Tibial artery (tissue), 4 donors: ENCODE measurements around the gene FHIP2A.

Experiments used
- DNase-seq, 2 donors: peaks; one replicate each; pipeline ENCODE4 v3.0.0-alpha.2; 2019
- H3K27ac ChIP-seq, 2 donors: fragments of 200-600 bp; sonication (generic) in 1 of 2; 1 replicate in 1 of 2; 2 replicates in 1 of 2; pipeline ENCODE4 v1.5.1; 2018 to 2019; ENCODE audit warnings: mild to moderate bottlenecking in 1 of 2
- H3K27me3 ChIP-seq, 2 donors: fragments of 200-600 bp; sonication (generic) in 1 of 2; one replicate each; pipeline versions ENCODE4 v1.5.1 to v1.6.0; 2016 to 2019
- H3K36me3 ChIP-seq, 3 donors: fragments of 200-600 bp; sonication (generic) in 2 of 3; one replicate each; pipeline ENCODE4 v1.5.1; 2016 to 2019; ENCODE audit warnings: mild to moderate bottlenecking in 2 of 3
- H3K4me1 ChIP-seq, 4 donors: fragments of 200-600 bp; sonication (generic) in 2 of 4; 1 replicate in 3 of 4; 2 replicates in 1 of 4; pipeline ENCODE4 v1.5.1; 2016 to 2019
- H3K4me3 ChIP-seq, 2 donors: fragments of 200-600 bp; sonication (generic) in 1 of 2; 1 replicate in 1 of 2; 2 replicates in 1 of 2; pipeline ENCODE4 v1.5.1; 2018 to 2019; ENCODE audit warnings: mild to moderate bottlenecking in 2 of 2
- H3K9me3 ChIP-seq, 3 donors: fragments of 200-600 bp; sonication (generic) in 1 of 3; one replicate each; pipeline ENCODE4 v1.5.1; 2016 to 2019
- CTCF ChIP-seq, 2 experiments: fragments of 200-600 bp in 1 of 2; fragments of 450-650 bp in 1 of 2; IDR thresholded peaks; one replicate each; pipeline ENCODE4 v1.5.1; 2017 to 2019; ENCODE audit warnings: antibody characterized with exemption in 2 of 2, mild to moderate bottlenecking in 1 of 2, moderate library complexity in 1 of 2
- intact Hi-C: fragments of 100-400 bp; cut with DNase I; formaldehyde crosslinking; loops from one replicate; pipeline ENCODE4 v1.15.0; 2023; ENCODE audit warnings: low total_unique reads

The FHIP2A gene

GRCh38 chr10:114816308-114816707, 5.3 kb upstream of the FHIP2A start:
- no peaks in the 10 kb centered on the region for H3K9me3 ChIP-seq
- no peak for TF ChIP-seq CTCF (IDR thresholded peaks at IDR 0.05)
- no peaks in the 10 kb centered on the region for H3K36me3 ChIP-seq
- intact Hi-C loops, result no loop called here
- no peaks in the 10 kb centered on the region for H3K4me1 ChIP-seq
- DNase-seq, result no peak
- H3K27ac ChIP-seq, result no peak overlapping the region
- H3K27me3 ChIP-seq, result no peaks in the 10 kb centered on the region
- H3K4me3 ChIP-seq, result no peak overlapping the region

GRCh38 chr10:114819322-114819721, 2.3 kb upstream of the FHIP2A start:
- DNase-seq, result no peak
- no peak for TF ChIP-seq CTCF (IDR thresholded peaks at IDR 0.05)
- Histone ChIP-seq H3K4me1 (peaks cover 0 to 13% (median 6%) of the 10 kb centered on the region in 4 donors), H3K4me3 (no peak overlapping the region), H3K36me3 (no peaks in the 10 kb centered on the region), H3K27ac (no peak overlapping the region), H3K27me3 (no peaks in the 10 kb centered on the region), H3K9me3 (no peaks in the 10 kb centered on the region)
- intact Hi-C loops, result no loop called here

GRCh38 chr10:114821915-114822443, 399 bp downstream of the FHIP2A start:
- intact Hi-C loops, result loop anchor here (10.0 kb wide), 1 partner anchor 113 kb away; the partner anchor contains the start of gene TRUB1
- peak in 1 of 2 experiments; percentile 1 for TF ChIP-seq CTCF (IDR thresholded peaks at IDR 0.05)
- H3K4me1 ChIP-seq, result peaks cover 0 to 38% (median 24%) of the 10 kb centered on the region in 4 donors
- peak overlapping the region; percentile 97 to 98 for H3K27ac ChIP-seq
- peak overlapping the region; percentile 83 to 93 for H3K4me3 ChIP-seq
- peak; percentile 25 to 68 for DNase-seq
- no peaks in the 10 kb centered on the region for H3K27me3 ChIP-seq
- no peaks in the 10 kb centered on the region for H3K9me3 ChIP-seq
- no peaks in the 10 kb centered on the region for H3K36me3 ChIP-seq

GRCh38 chr10:114822444-114823076, 980 bp downstream of the FHIP2A start:
- no peaks in the 10 kb centered on the region for H3K9me3 ChIP-seq
- intact Hi-C loops, result loop anchor here (10.0 kb wide), 1 partner anchor 112 kb away; the partner anchor contains the start of gene TRUB1
- H3K36me3 ChIP-seq, result no peaks in the 10 kb centered on the region
- peak overlapping the region; percentile 83 to 93 for H3K4me3 ChIP-seq
- H3K27ac ChIP-seq, result peak overlapping the region; percentile 97 to 98
- peaks cover 0 to 38% (median 25%) of the 10 kb centered on the region in 4 donors for H3K4me1 ChIP-seq
- peak in 1 of 2 donors; percentile 65 for DNase-seq
- no peak for TF ChIP-seq CTCF (IDR thresholded peaks at IDR 0.05)
- H3K27me3 ChIP-seq, result no peaks in the 10 kb centered on the region

- no peak for TF ChIP-seq CTCF (IDR thresholded peaks at IDR 0.05)
- intact Hi-C loops, result loop anchor here (10.0 kb wide), 1 partner anchor 112 kb away; the partner anchor contains the start of gene TRUB1
- peak overlapping the region; percentile 83 to 93 for H3K4me3 ChIP-seq
- H3K27ac ChIP-seq, result peak overlapping the region; percentile 97 to 98
- H3K27me3 ChIP-seq, result no peaks in the 10 kb centered on the region
- peaks cover 0 to 38% (median 25%) of the 10 kb centered on the region in 4 donors for H3K4me1 ChIP-seq
- no peak for DNase-seq
- no peaks in the 10 kb centered on the region for H3K9me3 ChIP-seq
- H3K36me3 ChIP-seq, result no peaks in the 10 kb centered on the region
Observed at GRCh38 chr10:114823077-114823463, 1.5 kb downstream of the FHIP2A start.
